HepG2 (cell line): Measurements from ENCODE around the gene C11orf24. TPM values are rescaled to one million over a fixed set of nuclear protein-coding genes. Genes with fewer than 3 reads are reported as not detected.

Source experiments
- ASH2L ChIP-seq: fragments of 300-600, 200-600 bp; sonication (generic); IDR thresholded peaks from 2 replicates; pipeline ENCODE4 v1.7.0; 2017; ENCODE audit warnings: low read depth, mild to moderate bottlenecking, moderate library complexity, mixed read lengths, low read length; ENCODE audit not compliant: insufficient read length
- FIP1L1 ChIP-seq: fragments of 200-400 bp; formaldehyde crosslinking; IDR thresholded peaks from 2 replicates; pipeline ENCODE4 v1.6.1; 2018; ENCODE audit warnings: low read depth, mild to moderate bottlenecking, low read length, moderate library complexity, borderline replicate concordance; ENCODE audit not compliant: insufficient read depth
- GLMP ChIP-seq: sonication (generic); formaldehyde crosslinking; IDR thresholded peaks from 2 replicates; pipeline ENCODE4 v1.9.0; 2021; ENCODE audit warnings: missing genetic modification reagents, mild to moderate bottlenecking, borderline replicate concordance
- HIVEP1 ChIP-seq: sonication (generic); formaldehyde crosslinking; IDR thresholded peaks from 2 replicates; pipeline ENCODE4 v1.4.0; 2020; ENCODE audit warnings: mild to moderate bottlenecking, missing genetic modification reagents
- HMGXB3 ChIP-seq: sonication (generic); formaldehyde crosslinking; IDR thresholded peaks from 2 replicates; pipeline ENCODE4 v1.4.0; 2020; ENCODE audit warnings: missing genetic modification reagents, borderline replicate concordance
- HMGXB4 ChIP-seq, 2 experiments: sonication (generic) in 1 of 2; formaldehyde crosslinking in 1 of 2; IDR thresholded peaks; 2 replicates each; pipeline versions ENCODE4 v1.4.0 to v1.6.1; 2018 to 2020; ENCODE audit warnings: missing genetic modification reagents in 2 of 2, borderline replicate concordance in 1 of 2, low read depth in 1 of 2, mild to moderate bottlenecking in 1 of 2, missing biosample characterization in 1 of 2
- KMT2A ChIP-seq: sonication (generic); formaldehyde crosslinking; IDR thresholded peaks from 2 replicates; pipeline ENCODE4 v1.4.0; 2020; ENCODE audit warnings: missing genetic modification reagents
- MLXIP ChIP-seq: sonication (generic); formaldehyde crosslinking; IDR thresholded peaks from 2 replicates; pipeline ENCODE4 v1.9.0; 2021; ENCODE audit warnings: missing genetic modification reagents, borderline replicate concordance
- PHF8 ChIP-seq: sonication (generic); formaldehyde crosslinking; IDR thresholded peaks from 2 replicates; pipeline ENCODE4 v1.5.0; 2020; ENCODE audit warnings: missing genetic modification reagents
- SMAD9 ChIP-seq: sonication (generic); formaldehyde crosslinking; IDR thresholded peaks from 2 replicates; pipeline ENCODE4 v1.5.1; 2020; ENCODE audit warnings: mild to moderate bottlenecking, missing genetic modification reagents
- TFDP2 ChIP-seq: sonication (generic); formaldehyde crosslinking; IDR thresholded peaks from 2 replicates; pipeline ENCODE4 v1.4.0; 2020; ENCODE audit warnings: missing genetic modification reagents
- ZFAT ChIP-seq: sonication (generic); formaldehyde crosslinking; conservative IDR thresholded peaks from 2 replicates; pipeline ENCODE4 v1.8.1; 2023; ENCODE audit warnings: missing genetic modification reagents, inconsistent platforms
- ZNF629 ChIP-seq: sonication (generic); formaldehyde crosslinking; conservative IDR thresholded peaks from 2 replicates; pipeline ENCODE4 v1.5.0; 2020; ENCODE audit warnings: missing genetic modification reagents
- ZNF766 ChIP-seq: sonication (generic); formaldehyde crosslinking; IDR thresholded peaks from 2 replicates; pipeline ENCODE4 v1.5.0; 2020; ENCODE audit warnings: missing genetic modification reagents, borderline replicate concordance
- polyA plus RNA-seq, 8 experiments: library from polyadenylated mRNA; depleted of rRNA in 3 of 8; stranded (reverse) in 7 of 8; unstranded in 1 of 8; fragments of >200 nt; fragmentation: Illumina TruSeq in 4 of 8; extraction: Trizol in 4 of 8; gene quantifications; 2 replicates each; pipeline versions ENCODE4 v1.2.1 to v1.2.3, GENCODE V29; 2011 to 2016; ENCODE audit warnings: low read depth in 4 of 8, missing spikeins in 1 of 8, mixed read lengths in 1 of 8; ENCODE audit not compliant: insufficient read depth in 1 of 8
- total RNA-seq, 5 experiments: library from RNA; depleted of rRNA; stranded (reverse); fragments of >200 nt; fragmentation: Illumina TruSeq; extraction: Trizol; gene quantifications; 2 replicates each; pipeline ENCODE4 v1.2.3, GENCODE V29; 2016; ENCODE audit warnings: low read depth in 1 of 5

The C11orf24 gene
- total and polyA plus RNA-seq, 2 of the 13 experiments (the other 11 are each of a cell fraction or from before 2014, with no cell fraction given) = 52.9 to 55.5 TPM

- TF ChIP-seq TFDP2 (0 out of 2 replicates have a peak, but pooled peaks have one; percentile 22), HMGXB4 (CRISPR knock-in tag; IDR thresholded peaks at IDR 0.05; ENCODE audit: borderline replicate concordance in 1 of 2, low read depth in 1 of 2) (peak in 1 of 2 experiments; percentile 45; a peak in 1 of 4 replicates), FIP1L1 (no peak), KMT2A (CRISPR knock-in tag) (no peak), SMAD9 (no peak), ZNF766 (no peak), MLXIP (CRISPR knock-in tag) (no peak), GLMP (CRISPR knock-in tag) (no peak), ZNF629 (no peak), HMGXB3 (CRISPR knock-in tag) (no peak), ASH2L (peak; percentile 20), HIVEP1 (CRISPR knock-in tag) (no peak), PHF8 (CRISPR knock-in tag) (peak; percentile 53), ZFAT (no peak)
Measured at GRCh38 chr11:68312780-68313573, 41.2 kb upstream of the C11orf24 start (continued).
